A549 (cell line): ENCODE data around the gene SCGB3A2.

Experiments used
- CTCF ChIP-seq: fragments of >200 bp; sonication (Bioruptor Twin); formaldehyde crosslinking; IDR thresholded peaks from 3 replicates; pipeline ENCODE4 v1.5.1; 2016
- EP300 ChIP-seq, 2 experiments: fragments of >200 bp; sonication (Bioruptor Twin); formaldehyde crosslinking; IDR thresholded peaks; 2 replicates in 1 of 2; 3 replicates in 1 of 2; pipeline ENCODE4 v1.6.1; 2016 to 2017
- HMGXB4 ChIP-seq: fragments of 250-450 bp; sonication (Bioruptor Pico); IDR thresholded peaks from 2 replicates; pipeline ENCODE4 v1.5.0; 2021; ENCODE audit warnings: mild to moderate bottlenecking, moderate library complexity, borderline replicate concordance
- KDM5A ChIP-seq: fragments of 200-600 bp; sonication (generic); IDR thresholded peaks from 2 replicates; pipeline ENCODE4 v1.6.1; 2016; ENCODE audit warnings: antibody characterized with exemption, mild to moderate bottlenecking
- MAX ChIP-seq: IDR thresholded peaks from 2 replicates; pipeline ENCODE4 v1.6.1; 2012
- MAZ ChIP-seq: fragments of 150-350 bp; IDR thresholded peaks from 2 replicates; pipeline ENCODE4 v1.6.1; 2014; ENCODE audit warnings: antibody characterized with exemption, low read depth, low read length, borderline replicate concordance
- MYC ChIP-seq: IDR thresholded peaks from 2 replicates; pipeline ENCODE4 v1.6.1; 2012; ENCODE audit warnings: mild to moderate bottlenecking, inconsistent platforms, low read length, improper control_type of control experiment, borderline replicate concordance
- POLR2A ChIP-seq: IDR thresholded peaks from 2 replicates; pipeline ENCODE4 v1.6.1; 2012; ENCODE audit warnings: mild to moderate bottlenecking, low read length
- RAD21 ChIP-seq, 2 experiments: fragments of >200 bp in 1 of 2; sonication (Bioruptor Twin) in 1 of 2; formaldehyde crosslinking in 1 of 2; IDR thresholded peaks in 1 of 2; conservative IDR thresholded peaks in 1 of 2; 2 replicates in 1 of 2; 3 replicates in 1 of 2; pipeline ENCODE4 v1.6.1; 2012 to 2018; ENCODE audit warnings: inconsistent platforms in 1 of 2
- RFX5 ChIP-seq: fragments of 450-650 bp; IDR thresholded peaks from 2 replicates; pipeline ENCODE4 v1.7.1; 2014; ENCODE audit warnings: antibody characterized with exemption, mild to moderate bottlenecking, moderate library complexity
- SMC3 ChIP-seq: fragments of >200 bp; sonication (Bioruptor Twin); formaldehyde crosslinking; IDR thresholded peaks from 3 replicates; pipeline ENCODE4 v1.6.1; 2018; ENCODE audit warnings: inconsistent platforms
- USF2 ChIP-seq: fragments of 450-650 bp; IDR thresholded peaks from 2 replicates; pipeline ENCODE4 v1.6.1; 2014; ENCODE audit warnings: antibody characterized with exemption
- ZFP36 ChIP-seq: fragments of 450-650 bp; IDR thresholded peaks from 2 replicates; pipeline ENCODE4 v1.6.1; 2014; ENCODE audit warnings: borderline replicate concordance; ENCODE audit not compliant: partially characterized antibody

- TF ChIP-seq MYC: no peak
- TF ChIP-seq ZFP36: no peak
- no peak for TF ChIP-seq MAZ
- no peak for TF ChIP-seq EP300 (IDR thresholded peaks at IDR 0.05)
- TF ChIP-seq CTCF: no peak
- no peak for TF ChIP-seq RFX5
- no peak for TF ChIP-seq HMGXB4
- no peak for TF ChIP-seq POLR2A
- TF ChIP-seq SMC3: no peak
- no peak for TF ChIP-seq KDM5A
- no peak for TF ChIP-seq USF2
- no peak for TF ChIP-seq MAX
- no peak for TF ChIP-seq RAD21 (conservative IDR thresholded peaks at IDR 0.05 in 1 of 2, IDR thresholded peaks at IDR 0.05 in 1 of 2)
These were observed 15.3 kb downstream of the SCGB3A2 start for GRCh38 chr5:147893820-147894219.
